ENCODE results near the gene ARID1B. TPM values are rescaled to one million over a fixed set of nuclear protein-coding genes. Genes with fewer than 3 reads are reported as not detected.

ARID1B gene
- total and polyA plus RNA-seq, 2 of the 4 experiments (the other 2 are of a cell fraction), result 14.5 to 20.1 TPM

DNA sequence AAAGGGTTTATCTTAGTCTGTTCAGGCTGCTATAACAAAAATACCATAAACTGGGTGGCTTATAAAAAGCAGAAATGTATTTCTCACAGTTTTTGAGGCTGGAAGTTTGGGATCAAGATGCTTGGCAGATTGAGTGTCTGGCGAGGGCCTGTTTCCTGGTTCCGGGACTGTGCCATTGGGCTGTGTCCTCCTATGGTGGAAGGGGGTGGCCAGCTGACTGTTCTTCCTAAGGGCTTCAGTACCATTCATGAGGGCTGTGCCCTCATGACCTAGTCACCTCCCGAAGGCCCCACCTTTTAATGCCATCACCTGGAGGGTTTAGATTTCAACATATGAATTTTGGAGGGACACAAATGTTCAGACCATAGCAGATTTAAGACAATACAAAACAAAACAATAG, 91.2 kb downstream of the ARID1B start:
- intact Hi-C loops (cut with micrococcal nuclease) (no loop called here), in situ Hi-C loops (cut with MboI; ENCODE audit: low sequenced_read_pairs) (no loop called here), dilution Hi-C loops (cut with HindIII; ENCODE audit: low sequenced_read_pairs, unreplicated experiment) (no loop called here)
- H2AFZ ChIP-seq (replicated peaks; ENCODE audit: low read length, poor library complexity), result no peak overlapping the region
- no peaks in the 10 kb centered on the region for H3K27me3 ChIP-seq (ENCODE audit: control insufficient read depth, insufficient read depth, low read length)
- no TSS peak for BruUV-seq (replicated peaks)
- H4K8ac ChIP-seq (ENCODE audit: low read depth in 2 of 2, low read length in 2 of 2), result no peak overlapping the region
- H3K4me2 ChIP-seq (ENCODE audit: low read depth, low read length), result no peak overlapping the region
- no peak overlapping the region for H4K91ac ChIP-seq (ENCODE audit: insufficient read depth, low read depth, low read length)
- peaks cover 48 to 65% of the 10 kb centered on the region in 2 experiments for H3K79me1 ChIP-seq (ENCODE audit: low read depth in 1 of 2, low read length in 2 of 2)
- H3K9me3 ChIP-seq (ENCODE audit: control insufficient read depth, insufficient read depth, low read length), result no peaks in the 10 kb centered on the region
- H3K4me1 ChIP-seq (ENCODE audit: control insufficient read depth, insufficient read depth, low read length), result peaks cover 14% of the 10 kb centered on the region
- no peak overlapping the region for H3K14ac ChIP-seq (replicated peaks; ENCODE audit: low read depth, low read length)
- H2BK5ac ChIP-seq (ENCODE audit: low read depth, low read length, poor library complexity, severe bottlenecking), result no peak overlapping the region
- no CpG with 5 or more reads among the region's 3 CpGs for WGBS, 2 experiments (ENCODE audit: extremely low coverage in 2 of 2, insufficient read length in 1 of 2)
- no peak overlapping the region for H2BK15ac ChIP-seq (ENCODE audit: low read depth, low read length)
- H2BK120ac ChIP-seq (ENCODE audit: low read depth, low read length), result no peak overlapping the region
- DNase-seq (no peak), ATAC-seq (ENCODE audit: low read depth) (no peak)
- no peak overlapping the region for H3K56ac ChIP-seq (ENCODE audit: extremely low read depth, insufficient read depth, low read length)
- H3K36me3 ChIP-seq (ENCODE audit: control insufficient read depth, insufficient read depth, low read length), result no peaks in the 10 kb centered on the region; the same call in 1 of the 2 replicates
- no peak overlapping the region for H3K9ac ChIP-seq (ENCODE audit: low read depth, low read length)
- H2BK20ac ChIP-seq (ENCODE audit: low read depth, low read length), result no peak overlapping the region
- ChIA-PET CTCF (no interaction called here), POLR2A (ENCODE audit: unreplicated experiment) (no interaction called here)
- H4K5ac ChIP-seq (ENCODE audit: low read depth, low read length), result no peak overlapping the region
- H4K20me1 ChIP-seq (ENCODE audit: insufficient read depth, low read length), result peaks cover 71% of the 10 kb centered on the region
- H3K4me3 ChIP-seq (ENCODE audit: insufficient read depth, low read depth, low read length), result no peak overlapping the region
- no peak overlapping the region for H2AK9ac ChIP-seq (replicated peaks; ENCODE audit: low read depth, low read length, poor library complexity)
- no peak overlapping the region for H3K23ac ChIP-seq (ENCODE audit: low read depth, low read length)
- H3K27ac ChIP-seq (ENCODE audit: insufficient read depth, low read length), result no peak overlapping the region
- H3K9me1 ChIP-seq (ENCODE audit: insufficient read depth, low read length), result peaks cover 25% of the 10 kb centered on the region
- TF ChIP-seq RAD21 (IDR thresholded peaks at IDR 0.05; ENCODE audit: low read length) (no peak), NFE2L2 (IDR thresholded peaks at IDR 0.05; ENCODE audit: low read depth, low read length) (no peak), MAFK (IDR thresholded peaks at IDR 0.05; ENCODE audit: low read depth, low read length) (no peak), MAZ (IDR thresholded peaks at IDR 0.05; ENCODE audit: borderline replicate concordance, low read depth, low read length) (no peak), POLR2A (IDR thresholded peaks at IDR 0.05; ENCODE audit: low read depth, low read length) (no peak), BHLHE40 (IDR thresholded peaks at IDR 0.05; ENCODE audit: low read depth, low read length) (no peak), FOS (IDR thresholded peaks at IDR 0.05; ENCODE audit: low read depth, low read length) (no peak), CEBPB (IDR thresholded peaks at IDR 0.05; ENCODE audit: low read depth, low read length) (no peak), RFX5 (IDR thresholded peaks at IDR 0.05; ENCODE audit: low read depth, low read length) (no peak), MXI1 (IDR thresholded peaks at IDR 0.05; ENCODE audit: borderline replicate concordance, low read depth, low read length) (no peak), RCOR1 (IDR thresholded peaks at IDR 0.05; ENCODE audit: insufficient replicate concordance, low read length) (no peak)
- TF ChIP-seq, protein P1, sequence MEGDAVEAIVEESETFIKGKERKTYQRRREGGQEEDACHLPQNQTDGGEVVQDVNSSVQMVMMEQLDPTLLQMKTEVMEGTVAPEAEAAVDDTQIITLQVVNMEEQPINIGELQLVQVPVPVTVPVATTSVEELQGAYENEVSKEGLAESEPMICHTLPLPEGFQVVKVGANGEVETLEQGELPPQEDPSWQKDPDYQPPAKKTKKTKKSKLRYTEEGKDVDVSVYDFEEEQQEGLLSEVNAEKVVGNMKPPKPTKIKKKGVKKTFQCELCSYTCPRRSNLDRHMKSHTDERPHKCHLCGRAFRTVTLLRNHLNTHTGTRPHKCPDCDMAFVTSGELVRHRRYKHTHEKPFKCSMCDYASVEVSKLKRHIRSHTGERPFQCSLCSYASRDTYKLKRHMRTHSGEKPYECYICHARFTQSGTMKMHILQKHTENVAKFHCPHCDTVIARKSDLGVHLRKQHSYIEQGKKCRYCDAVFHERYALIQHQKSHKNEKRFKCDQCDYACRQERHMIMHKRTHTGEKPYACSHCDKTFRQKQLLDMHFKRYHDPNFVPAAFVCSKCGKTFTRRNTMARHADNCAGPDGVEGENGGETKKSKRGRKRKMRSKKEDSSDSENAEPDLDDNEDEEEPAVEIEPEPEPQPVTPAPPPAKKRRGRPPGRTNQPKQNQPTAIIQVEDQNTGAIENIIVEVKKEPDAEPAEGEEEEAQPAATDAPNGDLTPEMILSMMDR (conservative IDR thresholded peaks at IDR 0.05; ENCODE audit: low read depth, low read length), result no peak
- TF ChIP-seq, protein P2, sequence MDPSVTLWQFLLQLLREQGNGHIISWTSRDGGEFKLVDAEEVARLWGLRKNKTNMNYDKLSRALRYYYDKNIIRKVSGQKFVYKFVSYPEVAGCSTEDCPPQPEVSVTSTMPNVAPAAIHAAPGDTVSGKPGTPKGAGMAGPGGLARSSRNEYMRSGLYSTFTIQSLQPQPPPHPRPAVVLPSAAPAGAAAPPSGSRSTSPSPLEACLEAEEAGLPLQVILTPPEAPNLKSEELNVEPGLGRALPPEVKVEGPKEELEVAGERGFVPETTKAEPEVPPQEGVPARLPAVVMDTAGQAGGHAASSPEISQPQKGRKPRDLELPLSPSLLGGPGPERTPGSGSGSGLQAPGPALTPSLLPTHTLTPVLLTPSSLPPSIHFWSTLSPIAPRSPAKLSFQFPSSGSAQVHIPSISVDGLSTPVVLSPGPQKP (IDR thresholded peaks at IDR 0.05; ENCODE audit: borderline replicate concordance, low read depth, low read length), result no peak
- TF ChIP-seq, protein P3, sequence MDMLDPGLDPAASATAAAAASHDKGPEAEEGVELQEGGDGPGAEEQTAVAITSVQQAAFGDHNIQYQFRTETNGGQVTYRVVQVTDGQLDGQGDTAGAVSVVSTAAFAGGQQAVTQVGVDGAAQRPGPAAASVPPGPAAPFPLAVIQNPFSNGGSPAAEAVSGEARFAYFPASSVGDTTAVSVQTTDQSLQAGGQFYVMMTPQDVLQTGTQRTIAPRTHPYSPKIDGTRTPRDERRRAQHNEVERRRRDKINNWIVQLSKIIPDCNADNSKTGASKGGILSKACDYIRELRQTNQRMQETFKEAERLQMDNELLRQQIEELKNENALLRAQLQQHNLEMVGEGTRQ (IDR thresholded peaks at IDR 0.05; ENCODE audit: low read depth, low read length), result no peak
- no peak overlapping the region for H3K18ac ChIP-seq (ENCODE audit: low read depth, low read length)
- no peak overlapping the region for H3K4ac ChIP-seq (ENCODE audit: low read depth, low read length)
- no peak overlapping the region for H2AK5ac ChIP-seq (ENCODE audit: low read depth, low read length)

Measured in IMR-90 (cell line).